HG02610 (cell line): Measurements from ENCODE around the gene EPB41.
"Not testable (repeated sequence)": the region's sequence is repeated elsewhere in the genome, so short reads cannot be mapped to it uniquely, and the experiment has no call there.

Source experiments
- ATAC-seq: cut with Tn5 transposase; IDR thresholded peaks from one replicate; pipeline ENCODE4 v1.9.1; 2021; ENCODE audit warnings: mild to moderate bottlenecking, moderate library complexity; ENCODE audit not compliant: unreplicated experiment

The EPB41 gene

GRCh38 chr1:29043274-29043965 lies 129.1 kb downstream of the EPB41 start:
- ATAC-seq = no peak

- ATAC-seq = no peak
Measured at GRCh38 chr1:29044010-29044409, 129.6 kb downstream of the EPB41 start.

GRCh38 chr1:29045663-29046062 lies 131.3 kb downstream of the EPB41 start:
- ATAC-seq = not testable (repeated sequence)

GRCh38 chr1:29047142-29047541 lies 132.8 kb downstream of the EPB41 start:
- no peak for ATAC-seq

- no peak for ATAC-seq
Measured at GRCh38 chr1:29050166-29050565, 135.8 kb downstream of the EPB41 start.

GRCh38 chr1:29052100-29052499 lies 137.7 kb downstream of the EPB41 start:
- ATAC-seq = no peak

GRCh38 chr1:29052941-29053340 lies 138.6 kb downstream of the EPB41 start:
- no peak for ATAC-seq

- no peak for ATAC-seq
Measured at GRCh38 chr1:29055160-29055559, 140.8 kb downstream of the EPB41 start.

- ATAC-seq = no peak
Measured at GRCh38 chr1:29056256-29056655, 141.9 kb downstream of the EPB41 start.

- ATAC-seq = no peak
Measured at GRCh38 chr1:29057700-29058099, 143.3 kb downstream of the EPB41 start.

GRCh38 chr1:29062157-29062942 lies 148.0 kb downstream of the EPB41 start:
- ATAC-seq = no peak

GRCh38 chr1:29064064-29064463 lies 149.7 kb downstream of the EPB41 start:
- ATAC-seq = no peak

- no peak for ATAC-seq
Measured at GRCh38 chr1:29077155-29077554, 162.8 kb downstream of the EPB41 start.

- ATAC-seq = not testable (repeated sequence)
Measured at GRCh38 chr1:29079916-29080629, 165.7 kb downstream of the EPB41 start.

GRCh38 chr1:29081201-29081600 lies 166.8 kb downstream of the EPB41 start:
- ATAC-seq = no peak

- no peak for ATAC-seq
Measured at GRCh38 chr1:29082519-29082918, 168.2 kb downstream of the EPB41 start.

- ATAC-seq = no peak
Measured at GRCh38 chr1:29083317-29084195, 169.2 kb downstream of the EPB41 start.

GRCh38 chr1:29084196-29084521 lies 169.8 kb downstream of the EPB41 start:
- no peak for ATAC-seq

- ATAC-seq = no peak
Measured at GRCh38 chr1:29090937-29091618, 176.7 kb downstream of the EPB41 start.

- ATAC-seq = not testable (repeated sequence)
Measured at GRCh38 chr1:29092704-29093103, 178.3 kb downstream of the EPB41 start.
